ENCODE results near the gene HINFP. TPM values are rescaled to one million over a fixed set of nuclear protein-coding genes. Genes with fewer than 3 reads are reported as not detected.
A peak's percentile ranks its signal among the peaks of the same experiment; 100 is the strongest.
"Not testable (repeated sequence)": the region's sequence is repeated elsewhere in the genome, so short reads cannot be mapped to it uniquely, and the experiment has no call there.

HINFP gene
- total RNA-seq, 1 donor from 2014 or later, result 38.5 TPM

- no peak overlapping the region for H3K4me3 Mint-ChIP-seq
- no peaks in the 10 kb centered on the region for H3K4me1 Mint-ChIP-seq
- TF ChIP-seq, protein P1, sequence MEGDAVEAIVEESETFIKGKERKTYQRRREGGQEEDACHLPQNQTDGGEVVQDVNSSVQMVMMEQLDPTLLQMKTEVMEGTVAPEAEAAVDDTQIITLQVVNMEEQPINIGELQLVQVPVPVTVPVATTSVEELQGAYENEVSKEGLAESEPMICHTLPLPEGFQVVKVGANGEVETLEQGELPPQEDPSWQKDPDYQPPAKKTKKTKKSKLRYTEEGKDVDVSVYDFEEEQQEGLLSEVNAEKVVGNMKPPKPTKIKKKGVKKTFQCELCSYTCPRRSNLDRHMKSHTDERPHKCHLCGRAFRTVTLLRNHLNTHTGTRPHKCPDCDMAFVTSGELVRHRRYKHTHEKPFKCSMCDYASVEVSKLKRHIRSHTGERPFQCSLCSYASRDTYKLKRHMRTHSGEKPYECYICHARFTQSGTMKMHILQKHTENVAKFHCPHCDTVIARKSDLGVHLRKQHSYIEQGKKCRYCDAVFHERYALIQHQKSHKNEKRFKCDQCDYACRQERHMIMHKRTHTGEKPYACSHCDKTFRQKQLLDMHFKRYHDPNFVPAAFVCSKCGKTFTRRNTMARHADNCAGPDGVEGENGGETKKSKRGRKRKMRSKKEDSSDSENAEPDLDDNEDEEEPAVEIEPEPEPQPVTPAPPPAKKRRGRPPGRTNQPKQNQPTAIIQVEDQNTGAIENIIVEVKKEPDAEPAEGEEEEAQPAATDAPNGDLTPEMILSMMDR (conservative IDR thresholded peaks at IDR 0.05), result no peak
- no peaks in the 10 kb centered on the region for H3K9me3 Mint-ChIP-seq
- H3K27me3 Mint-ChIP-seq (ENCODE audit: low read depth), result peaks cover 12% of the 10 kb centered on the region
- no peaks in the 10 kb centered on the region for H3K36me3 Mint-ChIP-seq (ENCODE audit: low read depth)
- no peak overlapping the region for H3K27ac Mint-ChIP-seq (ENCODE audit: unreplicated experiment)
- DNase-seq (ENCODE audit: low read depth, low spot score), result no peak
These were observed 35.7 kb downstream of the HINFP start for GRCh38 chr11:119157063-119157462.

DNA sequence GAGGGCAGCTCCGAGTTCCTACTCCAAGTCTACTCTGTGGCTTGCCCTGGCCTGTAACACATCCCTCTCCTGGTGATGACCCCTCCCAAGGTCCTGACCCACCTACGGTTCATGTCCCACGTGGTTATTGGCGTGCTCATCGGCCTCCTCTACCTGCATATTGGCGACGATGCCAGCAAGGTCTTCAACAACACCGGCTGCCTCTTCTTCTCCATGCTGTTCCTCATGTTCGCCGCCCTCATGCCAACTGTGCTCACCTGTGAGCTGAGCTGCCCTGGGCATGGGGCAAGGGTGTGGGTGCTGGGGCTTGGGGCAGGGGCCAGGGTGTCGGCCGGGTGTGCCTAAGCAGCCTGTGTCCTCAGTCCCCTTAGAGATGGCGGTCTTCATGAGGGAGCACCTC, 37.1 kb downstream of the HINFP start:
- TF ChIP-seq, protein P1 (conservative IDR thresholded peaks at IDR 0.05), result no peak
- Mint-ChIP-seq H3K9me3 (no peaks in the 10 kb centered on the region), H3K4me1 (no peaks in the 10 kb centered on the region), H3K36me3 (ENCODE audit: low read depth) (no peaks in the 10 kb centered on the region), H3K27me3 (ENCODE audit: low read depth) (peaks cover 6% of the 10 kb centered on the region), H3K4me3 (no peak overlapping the region), H3K27ac (ENCODE audit: unreplicated experiment) (no peak overlapping the region)
- no peak for DNase-seq (ENCODE audit: low read depth, low spot score)

- DNase-seq (ENCODE audit: low read depth, low spot score), result no peak
- Mint-ChIP-seq H3K9me3 (no peaks in the 10 kb centered on the region), H3K4me1 (no peaks in the 10 kb centered on the region), H3K27ac (ENCODE audit: unreplicated experiment) (no peak overlapping the region), H3K27me3 (ENCODE audit: low read depth) (no peaks in the 10 kb centered on the region), H3K36me3 (ENCODE audit: low read depth) (no peaks in the 10 kb centered on the region), H3K4me3 (no peak overlapping the region)
- TF ChIP-seq, protein P1 (conservative IDR thresholded peaks at IDR 0.05), result no peak
These were observed 38.8 kb downstream of the HINFP start for GRCh38 chr11:119160151-119160550.

GRCh38 chr11:119161871-119162270, 40.5 kb downstream of the HINFP start:
- no peaks in the 10 kb centered on the region for H3K9me3 Mint-ChIP-seq
- no peak for DNase-seq (ENCODE audit: low read depth, low spot score)
- peak overlapping the region; percentile 43 for H3K27ac Mint-ChIP-seq (ENCODE audit: unreplicated experiment)
- TF ChIP-seq, protein P1 (conservative IDR thresholded peaks at IDR 0.05), result no peak
- H3K4me1 Mint-ChIP-seq, result no peaks in the 10 kb centered on the region
- H3K4me3 Mint-ChIP-seq, result no peak overlapping the region
- no peaks in the 10 kb centered on the region for H3K36me3 Mint-ChIP-seq (ENCODE audit: low read depth)
- no peaks in the 10 kb centered on the region for H3K27me3 Mint-ChIP-seq (ENCODE audit: low read depth)

- Mint-ChIP-seq H3K27me3 (ENCODE audit: low read depth) (no peaks in the 10 kb centered on the region), H3K4me1 (peaks cover 7% of the 10 kb centered on the region), H3K4me3 (no peak overlapping the region), H3K27ac (ENCODE audit: unreplicated experiment) (no peak overlapping the region), H3K36me3 (ENCODE audit: low read depth) (no peaks in the 10 kb centered on the region), H3K9me3 (no peaks in the 10 kb centered on the region)
- TF ChIP-seq, protein P1 (conservative IDR thresholded peaks at IDR 0.05), result no peak
- no peak for DNase-seq (ENCODE audit: low read depth, low spot score)
These were observed 45.1 kb downstream of the HINFP start for GRCh38 chr11:119166368-119167076.

GRCh38 chr11:119167077-119167458, 45.7 kb downstream of the HINFP start:
- not testable (repeated sequence) for H3K27ac Mint-ChIP-seq (ENCODE audit: unreplicated experiment); H3K4me3 Mint-ChIP-seq; H3K4me1 Mint-ChIP-seq; H3K36me3 Mint-ChIP-seq (ENCODE audit: low read depth); H3K9me3 Mint-ChIP-seq; H3K27me3 Mint-ChIP-seq (ENCODE audit: low read depth); DNase-seq (ENCODE audit: low read depth, low spot score)

Measured in neural crest cell (in vitro differentiated cells).